ENCODE data around the gene PRSS21.

PRSS21 gene

GRCh38 chr16:2795395-2796143 is 21.5 kb upstream of the PRSS21 start (continued):
- peak; percentile 21; the same call in 1 of the 2 replicates for TF ChIP-seq ZNF518A (tag by site-specific recombination; conservative IDR thresholded peaks at IDR 0.05; ENCODE audit: low read depth)
- peak; percentile 92 for TF ChIP-seq PATZ1 (tag by site-specific recombination; IDR thresholded peaks at IDR 0.05)
- TF ChIP-seq KLF8 (tag by site-specific recombination; IDR thresholded peaks at IDR 0.05) = peak; percentile 59; the same call in 1 of the 2 replicates
- no peak for TF ChIP-seq BCL11B (tag by site-specific recombination; IDR thresholded peaks at IDR 0.05; ENCODE audit: low read depth)
- peak; percentile 51; the same call in 1 of the 2 replicates for TF ChIP-seq ZNF24 (tag by site-specific recombination; IDR thresholded peaks at IDR 0.05)
- peak; percentile 19; the same call in 1 of the 2 replicates for TF ChIP-seq GFI1B (tag by site-specific recombination; IDR thresholded peaks at IDR 0.05)
- 0 out of 2 replicates have a peak, but pooled peaks have one; percentile 16 for TF ChIP-seq ZNF324 (tag by site-specific recombination; IDR thresholded peaks at IDR 0.05)
- peak; percentile 60 for TF ChIP-seq ZBTB20 (tag by site-specific recombination; IDR thresholded peaks at IDR 0.05)
- TF ChIP-seq, protein P1, sequence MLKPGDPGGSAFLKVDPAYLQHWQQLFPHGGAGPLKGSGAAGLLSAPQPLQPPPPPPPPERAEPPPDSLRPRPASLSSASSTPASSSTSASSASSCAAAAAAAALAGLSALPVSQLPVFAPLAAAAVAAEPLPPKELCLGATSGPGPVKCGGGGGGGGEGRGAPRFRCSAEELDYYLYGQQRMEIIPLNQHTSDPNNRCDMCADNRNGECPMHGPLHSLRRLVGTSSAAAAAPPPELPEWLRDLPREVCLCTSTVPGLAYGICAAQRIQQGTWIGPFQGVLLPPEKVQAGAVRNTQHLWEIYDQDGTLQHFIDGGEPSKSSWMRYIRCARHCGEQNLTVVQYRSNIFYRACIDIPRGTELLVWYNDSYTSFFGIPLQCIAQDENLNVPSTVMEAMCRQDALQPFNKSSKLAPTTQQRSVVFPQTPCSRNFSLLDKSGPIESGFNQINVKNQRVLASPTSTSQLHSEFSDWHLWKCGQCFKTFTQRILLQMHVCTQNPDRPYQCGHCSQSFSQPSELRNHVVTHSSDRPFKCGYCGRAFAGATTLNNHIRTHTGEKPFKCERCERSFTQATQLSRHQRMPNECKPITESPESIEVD (tag by site-specific recombination; IDR thresholded peaks at IDR 0.05) = peak; percentile 54
- TF ChIP-seq ZNF76 (tag by site-specific recombination; IDR thresholded peaks at IDR 0.05; ENCODE audit: borderline replicate concordance, low read depth) = no peak
- TF ChIP-seq ZBTB21 (tag by site-specific recombination; IDR thresholded peaks at IDR 0.05) = peak; percentile 53; the same call in 1 of the 2 replicates

GRCh38 chr16:2798723-2799204 is 18.3 kb upstream of the PRSS21 start:
- ChIA-PET POLR2A (interaction anchor here (0.6 kb wide), 1 partner anchor 9 kb away, joined by 4 read pairs; no protein-coding TSS in a partner anchor), CTCF (interaction anchor here (0.9 kb wide), 1 partner anchor 123 kb away, joined by 4 read pairs; no protein-coding TSS in a partner anchor)
- no peak overlapping the region for H3K4me3 ChIP-seq (ENCODE audit: low read depth, low read length)
- no peaks in the 10 kb centered on the region for H3K36me3 ChIP-seq (ENCODE audit: control insufficient read depth in 2 of 2, insufficient read depth in 1 of 2, low read length in 2 of 2)
- H3K4me1 ChIP-seq (ENCODE audit: control insufficient read depth, insufficient read depth, low read length) = peaks cover 11% of the 10 kb centered on the region
- H3K27ac ChIP-seq (ENCODE audit: extremely low read depth, low read depth, low read length) = no peak overlapping the region
- H3K9me3 ChIP-seq (ENCODE audit: control insufficient read depth, insufficient read depth, low read depth, low read length) = no peaks in the 10 kb centered on the region
- TF ChIP-seq ZNF221 (tag by site-specific recombination; IDR thresholded peaks at IDR 0.05; ENCODE audit: borderline replicate concordance) = no peak
- TF ChIP-seq ZNF621 (tag by site-specific recombination; IDR thresholded peaks at IDR 0.05) = no peak
- TF ChIP-seq ZBTB7A (tag by site-specific recombination; IDR thresholded peaks at IDR 0.05; ENCODE audit: low read depth) = no peak
- no peak for TF ChIP-seq ZNF792 (tag by site-specific recombination; IDR thresholded peaks at IDR 0.05)
- no peak for TF ChIP-seq ZNF18 (tag by site-specific recombination; IDR thresholded peaks at IDR 0.05)
- TF ChIP-seq ZNF600 (tag by site-specific recombination; IDR thresholded peaks at IDR 0.05) = no peak
- no peak for TF ChIP-seq ZNF785 (tag by site-specific recombination; IDR thresholded peaks at IDR 0.05)
- no peak for TF ChIP-seq ZNF610 (tag by site-specific recombination; IDR thresholded peaks at IDR 0.05; ENCODE audit: borderline replicate concordance)
- TF ChIP-seq, protein P2, sequence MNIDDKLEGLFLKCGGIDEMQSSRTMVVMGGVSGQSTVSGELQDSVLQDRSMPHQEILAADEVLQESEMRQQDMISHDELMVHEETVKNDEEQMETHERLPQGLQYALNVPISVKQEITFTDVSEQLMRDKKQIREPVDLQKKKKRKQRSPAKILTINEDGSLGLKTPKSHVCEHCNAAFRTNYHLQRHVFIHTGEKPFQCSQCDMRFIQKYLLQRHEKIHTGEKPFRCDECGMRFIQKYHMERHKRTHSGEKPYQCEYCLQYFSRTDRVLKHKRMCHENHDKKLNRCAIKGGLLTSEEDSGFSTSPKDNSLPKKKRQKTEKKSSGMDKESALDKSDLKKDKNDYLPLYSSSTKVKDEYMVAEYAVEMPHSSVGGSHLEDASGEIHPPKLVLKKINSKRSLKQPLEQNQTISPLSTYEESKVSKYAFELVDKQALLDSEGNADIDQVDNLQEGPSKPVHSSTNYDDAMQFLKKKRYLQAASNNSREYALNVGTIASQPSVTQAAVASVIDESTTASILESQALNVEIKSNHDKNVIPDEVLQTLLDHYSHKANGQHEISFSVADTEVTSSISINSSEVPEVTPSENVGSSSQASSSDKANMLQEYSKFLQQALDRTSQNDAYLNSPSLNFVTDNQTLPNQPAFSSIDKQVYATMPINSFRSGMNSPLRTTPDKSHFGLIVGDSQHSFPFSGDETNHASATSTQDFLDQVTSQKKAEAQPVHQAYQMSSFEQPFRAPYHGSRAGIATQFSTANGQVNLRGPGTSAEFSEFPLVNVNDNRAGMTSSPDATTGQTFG (tag by site-specific recombination; IDR thresholded peaks at IDR 0.05; ENCODE audit: borderline replicate concordance) = no peak
- no peak for TF ChIP-seq ZNF239 (tag by site-specific recombination; IDR thresholded peaks at IDR 0.05)
